SKM-1 (cell line): ENCODE results near the gene POLR2I.
"Not testable (repeated sequence)": the region's sequence is repeated elsewhere in the genome, so short reads cannot be mapped to it uniquely, and the experiment has no call there.

ENCODE experiments used
- DNase-seq: peaks from one replicate; lab custom pipeline; 2025; ENCODE audit not compliant: unreplicated experiment; lab: John Stamatoyannopoulos, UW

The POLR2I gene

GRCh38 chr19:36134867-36135266 is 20.2 kb upstream of the POLR2I start:
- not testable (repeated sequence) for DNase-seq

- DNase-seq, result not testable (repeated sequence)
Measured at GRCh38 chr19:36131221-36131620, 16.5 kb upstream of the POLR2I start.

- DNase-seq, result peak; percentile 76
Measured at GRCh38 chr19:36128392-36128736, 13.7 kb upstream of the POLR2I start.

GRCh38 chr19:36125557-36125956 is 10.9 kb upstream of the POLR2I start:
- no peak for DNase-seq

- no peak for DNase-seq
Measured at GRCh38 chr19:36121486-36122124, 6.9 kb upstream of the POLR2I start.

- DNase-seq, result no peak
Measured at GRCh38 chr19:36120984-36121358, 6.3 kb upstream of the POLR2I start.

GRCh38 chr19:36120092-36120983 is 5.7 kb upstream of the POLR2I start:
- no peak for DNase-seq

- DNase-seq, result no peak
Measured at GRCh38 chr19:36116344-36116637, 1.6 kb upstream of the POLR2I start.

GRCh38 chr19:36115453-36116343 is 1.0 kb upstream of the POLR2I start, which contains the start of gene TBCB:
TSS of gene TBCB (plus strand) at chr19:36115468. CDS start at chr19:36115561, 93 bp downstream.
- DNase-seq, result peak; percentile 56

- no peak for DNase-seq
Measured at GRCh38 chr19:36113894-36114720, 568 bp downstream of the POLR2I start.

GRCh38 chr19:36113425-36113824 is 1.2 kb downstream of the POLR2I start:
- DNase-seq, result no peak

- DNase-seq, result no peak
Measured at GRCh38 chr19:36112678-36113077, 2.0 kb downstream of the POLR2I start.

GRCh38 chr19:36111200-36111539 is 3.5 kb downstream of the POLR2I start:
- DNase-seq, result no peak

- DNase-seq, result no peak
Measured at GRCh38 chr19:36110487-36111199, 4.0 kb downstream of the POLR2I start, which contains the start of gene OVOL3. TSS of gene OVOL3 (plus strand) at chr19:36111143. CDS start at chr19:36111203, 60 bp downstream.

- DNase-seq, result no peak
Measured at GRCh38 chr19:36108684-36109083, 6.0 kb downstream of the POLR2I start.

- no peak for DNase-seq
Measured at GRCh38 chr19:36106991-36107390, 7.7 kb downstream of the POLR2I start.

- no peak for DNase-seq
Measured at GRCh38 chr19:36106441-36106840, 8.2 kb downstream of the POLR2I start.

GRCh38 chr19:36103842-36104552 is 10.7 kb downstream of the POLR2I start:
- no peak for DNase-seq

- DNase-seq, result no peak
Measured at GRCh38 chr19:36103040-36103626, 11.5 kb downstream of the POLR2I start.
